Neural crest cell (in vitro differentiated cells): ENCODE measurements around the gene CDH13. TPM values are rescaled to one million over a fixed set of nuclear protein-coding genes. Genes with fewer than 3 reads are reported as not detected.

Experiments used
- DNase-seq: peaks from one replicate; pipeline ENCODE4 v3.0.0; 2021; ENCODE audit warnings: low read depth, mixed read lengths, low spot score
- H3K27ac Mint-ChIP-seq: one replicate; pipeline ENCODE4 v1.8.0; 2021; ENCODE audit warnings: mild to moderate bottlenecking, mixed read lengths; ENCODE audit not compliant: unreplicated experiment
- H3K27me3 Mint-ChIP-seq: 2 replicates; pipeline ENCODE4 v1.8.0; 2021; ENCODE audit warnings: low read depth, mild to moderate bottlenecking, mixed read lengths
- H3K36me3 Mint-ChIP-seq: 2 replicates; pipeline ENCODE4 v1.8.0; 2021; ENCODE audit warnings: low read depth, mild to moderate bottlenecking, mixed read lengths
- H3K4me1 Mint-ChIP-seq: 2 replicates; pipeline ENCODE4 v1.8.0; 2021; ENCODE audit warnings: mixed read lengths
- H3K4me3 Mint-ChIP-seq: one replicate; pipeline ENCODE4 v1.8.0; 2021; ENCODE audit warnings: mild to moderate bottlenecking, mixed read lengths
- H3K9me3 Mint-ChIP-seq: 2 replicates; pipeline ENCODE4 v1.8.0; 2021; ENCODE audit warnings: mixed read lengths
- CTCF ChIP-seq: fragments of 200-600 bp; sonication (generic); conservative IDR thresholded peaks from 2 replicates; pipeline ENCODE4 v1.5.0; 2021; ENCODE audit warnings: antibody characterized with exemption, mild to moderate bottlenecking
- total RNA-seq: library from RNA; stranded (reverse); gene quantifications from 2 replicates; pipeline ENCODE4 v1.2.1, GENCODE V29; 2021

Gene CDH13
- total RNA-seq, 1 donor from 2014 or later: 1.1 TPM

DNA sequence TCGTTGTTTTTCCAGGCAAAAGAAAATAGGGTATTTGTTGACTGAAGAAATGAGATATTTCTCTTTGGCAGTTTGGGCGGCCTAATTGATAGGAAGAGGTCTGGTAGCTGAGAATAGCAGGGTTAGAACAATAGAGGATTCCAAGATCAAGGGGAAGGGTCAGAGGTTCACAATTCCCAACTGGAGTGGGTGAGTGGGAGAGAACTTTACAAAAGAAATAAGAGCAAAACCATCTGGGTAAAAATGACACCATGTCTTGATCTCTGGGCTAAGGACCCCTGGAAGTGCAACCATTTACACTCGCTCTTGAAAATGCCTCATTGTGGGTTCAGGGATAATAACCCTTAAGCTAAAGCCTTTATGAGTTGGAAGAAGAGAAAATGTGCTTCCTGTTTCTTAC, 180.5 kb downstream of the CDH13 start:
- H3K36me3 Mint-ChIP-seq: no peaks in the 10 kb centered on the region

GRCh38 chr16:82808036-82808435, 181.3 kb downstream of the CDH13 start:
- no peaks in the 10 kb centered on the region for H3K36me3 Mint-ChIP-seq
- peak overlapping the region; percentile 68 for H3K27ac Mint-ChIP-seq
- H3K4me3 Mint-ChIP-seq: peak overlapping the region; percentile 32
- peaks cover 6% of the 10 kb centered on the region for H3K27me3 Mint-ChIP-seq
- no peak for TF ChIP-seq CTCF
- DNase-seq: no peak
- no peaks in the 10 kb centered on the region for H3K9me3 Mint-ChIP-seq
- H3K4me1 Mint-ChIP-seq: peaks cover 26% of the 10 kb centered on the region

More for the DNA sequence above, 180.5 kb downstream of the CDH13 start:
- Mint-ChIP-seq H3K9me3 (no peaks in the 10 kb centered on the region), H3K27ac (no peak overlapping the region), H3K4me1 (peaks cover 26% of the 10 kb centered on the region), H3K4me3 (peak overlapping the region; percentile 28), H3K27me3 (peaks cover 4% of the 10 kb centered on the region)
- DNase-seq: no peak
- TF ChIP-seq CTCF: no peak

GRCh38 chr16:82810077-82810476, 183.3 kb downstream of the CDH13 start:
- no peak overlapping the region for H3K27ac Mint-ChIP-seq
- no peak for TF ChIP-seq CTCF
- no peaks in the 10 kb centered on the region for H3K9me3 Mint-ChIP-seq
- H3K4me3 Mint-ChIP-seq: no peak overlapping the region
- H3K4me1 Mint-ChIP-seq: peaks cover 26% of the 10 kb centered on the region
- H3K27me3 Mint-ChIP-seq: peaks cover 6% of the 10 kb centered on the region
- DNase-seq: no peak
- no peaks in the 10 kb centered on the region for H3K36me3 Mint-ChIP-seq

- Mint-ChIP-seq H3K9me3 (no peaks in the 10 kb centered on the region), H3K36me3 (no peaks in the 10 kb centered on the region), H3K4me3 (no peak overlapping the region), H3K4me1 (peaks cover 14% of the 10 kb centered on the region), H3K27me3 (peaks cover 6% of the 10 kb centered on the region), H3K27ac (no peak overlapping the region)
- TF ChIP-seq CTCF: no peak
- DNase-seq: no peak
Measured at GRCh38 chr16:82814059-82814458, 187.3 kb downstream of the CDH13 start.

GRCh38 chr16:82819286-82819685, 192.5 kb downstream of the CDH13 start:
- Mint-ChIP-seq H3K27me3 (no peaks in the 10 kb centered on the region), H3K4me1 (peaks cover 12% of the 10 kb centered on the region), H3K27ac (no peak overlapping the region), H3K9me3 (peaks cover under 1% of the 10 kb centered on the region), H3K36me3 (no peaks in the 10 kb centered on the region), H3K4me3 (no peak overlapping the region)
- no peak for TF ChIP-seq CTCF
- DNase-seq: no peak

DNA sequence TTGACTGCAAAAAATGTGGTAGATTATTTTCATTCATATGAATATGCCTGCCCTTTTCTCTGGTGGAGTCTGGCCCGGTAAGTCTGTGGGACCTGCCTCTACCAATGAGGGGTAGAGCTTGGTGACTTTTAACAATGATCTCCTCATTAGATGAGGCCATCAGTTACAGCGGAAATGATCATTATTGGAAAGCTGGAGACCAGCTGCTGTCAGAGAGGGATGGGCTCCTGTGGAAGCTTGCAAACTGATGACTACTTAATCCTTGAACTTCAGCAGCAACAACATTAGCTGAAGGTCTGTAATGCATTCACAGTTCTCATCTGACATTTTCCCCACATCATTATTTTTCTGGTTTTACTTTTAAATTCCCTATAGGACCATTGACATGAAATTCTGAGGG, 194.1 kb downstream of the CDH13 start:
- H3K36me3 Mint-ChIP-seq: peaks cover 2% of the 10 kb centered on the region
- peaks cover 12% of the 10 kb centered on the region for H3K4me1 Mint-ChIP-seq
- H3K4me3 Mint-ChIP-seq: no peak overlapping the region
- H3K9me3 Mint-ChIP-seq: peaks cover 6% of the 10 kb centered on the region
- no peak overlapping the region for H3K27ac Mint-ChIP-seq
- DNase-seq: no peak
- no peaks in the 10 kb centered on the region for H3K27me3 Mint-ChIP-seq
- TF ChIP-seq CTCF: no peak
